Measurements from ENCODE around the gene FASN.

DNA sequence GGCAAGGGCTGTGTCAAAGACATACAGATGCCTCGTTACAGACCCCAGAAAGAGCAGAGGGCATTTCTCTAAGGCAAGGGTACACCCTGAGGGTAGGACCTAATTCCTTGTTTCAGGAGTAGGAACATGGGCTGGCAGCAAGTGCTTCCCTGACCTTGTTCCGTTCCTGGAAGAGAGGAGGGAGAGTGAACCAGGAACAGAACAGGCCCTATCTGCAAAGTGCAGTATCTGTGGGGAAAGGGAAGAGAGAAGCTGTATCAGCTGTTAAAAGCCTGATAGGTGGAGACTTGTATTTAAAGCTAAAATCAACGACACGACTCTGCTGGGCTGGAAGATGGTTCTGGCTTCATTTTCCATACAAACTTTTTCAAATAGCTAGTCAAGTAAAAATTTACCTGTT, 26.1 kb upstream of the FASN start:
- TF ChIP-seq, protein P1, sequence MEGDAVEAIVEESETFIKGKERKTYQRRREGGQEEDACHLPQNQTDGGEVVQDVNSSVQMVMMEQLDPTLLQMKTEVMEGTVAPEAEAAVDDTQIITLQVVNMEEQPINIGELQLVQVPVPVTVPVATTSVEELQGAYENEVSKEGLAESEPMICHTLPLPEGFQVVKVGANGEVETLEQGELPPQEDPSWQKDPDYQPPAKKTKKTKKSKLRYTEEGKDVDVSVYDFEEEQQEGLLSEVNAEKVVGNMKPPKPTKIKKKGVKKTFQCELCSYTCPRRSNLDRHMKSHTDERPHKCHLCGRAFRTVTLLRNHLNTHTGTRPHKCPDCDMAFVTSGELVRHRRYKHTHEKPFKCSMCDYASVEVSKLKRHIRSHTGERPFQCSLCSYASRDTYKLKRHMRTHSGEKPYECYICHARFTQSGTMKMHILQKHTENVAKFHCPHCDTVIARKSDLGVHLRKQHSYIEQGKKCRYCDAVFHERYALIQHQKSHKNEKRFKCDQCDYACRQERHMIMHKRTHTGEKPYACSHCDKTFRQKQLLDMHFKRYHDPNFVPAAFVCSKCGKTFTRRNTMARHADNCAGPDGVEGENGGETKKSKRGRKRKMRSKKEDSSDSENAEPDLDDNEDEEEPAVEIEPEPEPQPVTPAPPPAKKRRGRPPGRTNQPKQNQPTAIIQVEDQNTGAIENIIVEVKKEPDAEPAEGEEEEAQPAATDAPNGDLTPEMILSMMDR (conservative IDR thresholded peaks at IDR 0.05; ENCODE audit: low read length), result no peak
- TF ChIP-seq EZH2phosphoT487 (IDR thresholded peaks at IDR 0.05; ENCODE audit: borderline replicate concordance), result no peak
